ENCODE measurements around the gene ATAD3C. TPM values are rescaled to one million over a fixed set of nuclear protein-coding genes. Genes with fewer than 3 reads are reported as not detected.

The ATAD3C gene
- total RNA-seq, 6 donors from 2014 or later: 9.2 to 20.9 (median 14.7) TPM

DNA sequence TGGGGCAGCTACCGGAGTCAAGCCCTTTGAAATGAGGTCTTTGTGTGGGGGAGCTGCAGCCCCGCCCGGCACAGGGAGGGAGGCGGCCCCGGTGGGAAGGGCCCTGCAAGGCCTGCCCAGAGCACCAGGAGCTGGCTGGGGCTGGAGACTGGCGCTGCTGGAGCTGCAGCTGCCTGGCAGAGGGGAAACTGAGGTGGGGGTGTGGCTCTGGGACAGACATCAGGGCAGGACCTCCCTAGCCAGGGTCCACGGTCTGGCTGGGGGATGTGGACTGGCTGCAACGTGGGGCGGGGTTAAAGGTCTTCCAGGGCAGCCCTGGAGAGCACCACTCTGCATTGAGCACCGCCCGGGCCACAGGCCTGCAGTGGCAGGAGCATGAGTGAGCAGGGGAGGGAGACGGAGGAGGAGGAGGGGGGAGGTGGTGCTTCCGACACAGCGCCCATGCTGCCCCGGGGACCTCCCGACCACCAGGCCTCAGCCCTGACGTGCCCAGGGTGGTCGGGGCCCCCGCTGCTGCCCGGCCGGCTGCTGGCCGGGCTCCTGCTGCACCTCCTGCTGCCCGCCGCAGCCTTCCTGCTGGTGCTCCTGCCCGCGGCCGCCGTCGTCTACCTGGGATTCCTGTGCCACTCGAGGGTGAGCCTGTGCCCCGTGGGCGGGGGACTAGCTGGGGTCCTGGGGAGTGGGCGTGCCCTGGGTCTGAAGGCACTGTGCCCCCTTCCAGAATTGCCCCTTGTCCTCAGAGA lies 23.6 kb upstream of the ATAD3C start:
- Histone ChIP-seq H3K4me3 (no peak overlapping the region), H3K4me1 (peaks cover 15 to 41% (median 21%) of the 10 kb centered on the region in 4 donors), H3K9me3 (no peaks in the 10 kb centered on the region), H3K36me3 (no peaks in the 10 kb centered on the region), H3K27ac (peak overlapping the region in 1 of 4 donors; percentile 23), H3K27me3 (peaks cover 0 to 3% (median 0%) of the 10 kb centered on the region in 4 donors)
- peak in 1 of 2 donors; percentile 79 for DNase-seq
- WGBS, 2 donors: 46 to 51% methylated on average over 20 to 28 of the region's 33 CpGs
- ATAC-seq (ENCODE audit: low FRiP score in 2 of 2): no peak
- no peak for TF ChIP-seq POLR2A (IDR thresholded peaks at IDR 0.05)
- TF ChIP-seq POLR2AphosphoS5 (IDR thresholded peaks at IDR 0.05): no peak
- no peak for TF ChIP-seq EP300 (IDR thresholded peaks at IDR 0.05)
- TF ChIP-seq, protein P1, sequence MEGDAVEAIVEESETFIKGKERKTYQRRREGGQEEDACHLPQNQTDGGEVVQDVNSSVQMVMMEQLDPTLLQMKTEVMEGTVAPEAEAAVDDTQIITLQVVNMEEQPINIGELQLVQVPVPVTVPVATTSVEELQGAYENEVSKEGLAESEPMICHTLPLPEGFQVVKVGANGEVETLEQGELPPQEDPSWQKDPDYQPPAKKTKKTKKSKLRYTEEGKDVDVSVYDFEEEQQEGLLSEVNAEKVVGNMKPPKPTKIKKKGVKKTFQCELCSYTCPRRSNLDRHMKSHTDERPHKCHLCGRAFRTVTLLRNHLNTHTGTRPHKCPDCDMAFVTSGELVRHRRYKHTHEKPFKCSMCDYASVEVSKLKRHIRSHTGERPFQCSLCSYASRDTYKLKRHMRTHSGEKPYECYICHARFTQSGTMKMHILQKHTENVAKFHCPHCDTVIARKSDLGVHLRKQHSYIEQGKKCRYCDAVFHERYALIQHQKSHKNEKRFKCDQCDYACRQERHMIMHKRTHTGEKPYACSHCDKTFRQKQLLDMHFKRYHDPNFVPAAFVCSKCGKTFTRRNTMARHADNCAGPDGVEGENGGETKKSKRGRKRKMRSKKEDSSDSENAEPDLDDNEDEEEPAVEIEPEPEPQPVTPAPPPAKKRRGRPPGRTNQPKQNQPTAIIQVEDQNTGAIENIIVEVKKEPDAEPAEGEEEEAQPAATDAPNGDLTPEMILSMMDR (IDR thresholded peaks at IDR 0.05): no peak

DNA sequence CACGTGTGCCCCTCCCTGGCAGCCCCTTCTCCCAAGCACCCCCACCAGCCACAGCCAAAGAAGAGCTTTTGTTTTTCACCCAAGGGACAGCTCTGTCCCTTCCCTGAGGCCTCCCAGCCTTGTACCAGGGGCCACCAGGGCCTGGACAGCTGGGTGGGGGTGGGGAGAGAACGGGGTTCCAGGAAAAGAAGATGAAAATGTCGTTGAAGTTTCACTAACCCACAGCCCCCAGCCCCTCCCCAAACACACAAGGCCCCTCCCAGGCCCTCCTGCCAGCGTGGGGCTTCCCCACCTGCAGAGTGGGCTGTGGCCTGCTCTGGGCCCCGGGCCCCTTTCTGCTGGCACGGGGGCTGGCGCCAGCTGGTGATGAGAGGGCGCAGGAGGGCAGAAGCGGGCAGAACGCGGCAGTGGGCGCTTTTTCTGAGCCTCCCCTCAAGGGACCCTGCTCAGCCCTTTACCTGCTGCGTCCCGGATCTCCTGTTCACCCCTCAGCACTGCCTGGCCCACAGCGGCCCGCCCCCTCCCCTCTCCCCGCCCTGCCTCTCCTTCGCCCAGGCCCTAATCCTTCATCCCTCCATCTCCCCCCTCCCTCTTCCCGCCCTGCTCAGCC lies 22.9 kb upstream of the ATAD3C start:
- 29 to 49% methylated on average over 7 to 16 of the region's 19 CpGs for WGBS, 2 donors
- no peaks in the 10 kb centered on the region for H3K36me3 ChIP-seq
- H3K9me3 ChIP-seq: no peaks in the 10 kb centered on the region
- peaks cover 0 to 3% (median 0%) of the 10 kb centered on the region in 4 donors for H3K27me3 ChIP-seq
- ATAC-seq (ENCODE audit: low FRiP score in 2 of 2) (no peak), DNase-seq (peak in 1 of 2 donors; percentile 69)
- no peak for TF ChIP-seq POLR2A (IDR thresholded peaks at IDR 0.05)
- TF ChIP-seq EP300 (IDR thresholded peaks at IDR 0.05): no peak
- TF ChIP-seq POLR2AphosphoS5 (IDR thresholded peaks at IDR 0.05): no peak
- TF ChIP-seq, protein P1 (IDR thresholded peaks at IDR 0.05): no peak
- H3K4me1 ChIP-seq: peaks cover 20 to 41% (median 25%) of the 10 kb centered on the region in 4 donors
- no peak overlapping the region for H3K4me3 ChIP-seq
- peak overlapping the region in 1 of 4 donors; percentile 23 for H3K27ac ChIP-seq

DNA sequence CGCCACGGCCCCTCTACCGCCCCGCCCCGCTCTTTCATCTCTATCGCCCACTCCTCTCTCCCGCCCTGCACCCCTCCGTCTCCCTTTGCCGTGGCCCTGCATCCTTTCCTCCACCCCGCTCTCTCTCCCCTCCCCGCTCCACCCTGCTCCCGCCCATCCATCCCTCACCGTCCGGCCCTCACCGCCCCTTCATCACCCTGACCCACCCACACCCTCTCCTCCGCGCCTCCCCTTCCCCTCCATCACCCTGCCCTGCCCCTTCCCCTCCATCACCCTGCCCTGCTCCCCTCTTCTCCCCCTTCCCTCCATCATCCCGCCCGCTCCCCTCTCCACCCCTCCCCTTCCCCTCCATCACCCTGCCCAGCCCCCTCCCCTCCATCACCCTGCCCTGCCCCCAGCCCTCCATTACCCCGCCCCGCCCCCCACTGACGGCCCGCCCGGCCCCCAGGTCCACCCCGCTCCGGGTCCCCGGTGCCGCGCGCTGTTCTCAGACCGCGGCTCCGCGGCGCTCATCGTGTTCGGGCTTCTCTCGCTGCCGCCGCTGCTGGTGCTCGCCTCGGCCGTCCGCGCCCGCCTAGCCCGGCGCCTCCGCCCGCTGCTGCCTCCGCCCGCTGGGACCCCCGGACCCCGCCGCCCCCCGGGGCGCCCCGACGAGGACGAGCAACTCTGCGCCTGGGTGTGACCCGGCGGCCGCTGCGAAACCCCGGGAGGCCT lies 22.2 kb upstream of the ATAD3C start:
- H3K4me1 ChIP-seq: peaks cover 26 to 45% (median 30%) of the 10 kb centered on the region in 4 donors
- peak in 1 of 2 donors; percentile 86 for DNase-seq
- TF ChIP-seq, protein P1 (IDR thresholded peaks at IDR 0.05): no peak
- TF ChIP-seq EP300 (IDR thresholded peaks at IDR 0.05): no peak
- no peak for TF ChIP-seq POLR2A (IDR thresholded peaks at IDR 0.05)
- no peak for TF ChIP-seq POLR2AphosphoS5 (IDR thresholded peaks at IDR 0.05)
- no peaks in the 10 kb centered on the region for H3K9me3 ChIP-seq
- H3K27ac ChIP-seq: peak overlapping the region in 1 of 4 donors; percentile 71
- peaks cover 0 to 3% (median 0%) of the 10 kb centered on the region in 4 donors for H3K27me3 ChIP-seq
- H3K36me3 ChIP-seq: no peaks in the 10 kb centered on the region
- H3K4me3 ChIP-seq: peak overlapping the region in 3 of 4 donors; percentile 39 to 45 (median 45)
- ATAC-seq (ENCODE audit: low FRiP score in 2 of 2): no peak
- 37 to 51% methylated on average over 6 to 19 of the region's 66 CpGs for WGBS, 2 donors

DNA sequence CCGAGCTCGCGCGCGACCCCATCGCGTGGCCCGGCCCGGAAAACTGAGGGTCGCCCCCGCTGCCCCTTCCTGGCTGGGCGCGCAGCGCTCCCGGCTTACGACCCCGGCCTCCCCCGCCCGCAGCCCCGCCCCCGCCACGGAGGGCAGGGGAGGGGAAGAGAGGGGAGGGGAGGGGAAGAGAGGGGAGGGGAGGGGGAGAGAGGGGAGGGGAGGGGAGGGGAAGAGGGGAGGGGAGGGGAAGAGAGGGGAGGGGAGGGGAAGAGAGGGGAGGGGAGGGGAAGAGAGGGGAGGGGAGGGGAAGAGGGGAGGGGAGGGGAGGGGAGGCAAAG lies 21.7 kb upstream of the ATAD3C start:
- ATAC-seq (ENCODE audit: low FRiP score in 2 of 2) (no peak), DNase-seq (no peak)
- Histone ChIP-seq H3K27me3 (peaks cover 0 to 3% (median 0%) of the 10 kb centered on the region in 4 donors), H3K27ac (peak overlapping the region in 1 of 4 donors; percentile 71), H3K9me3 (no peaks in the 10 kb centered on the region), H3K36me3 (no peaks in the 10 kb centered on the region), H3K4me1 (peaks cover 31 to 50% (median 35%) of the 10 kb centered on the region in 4 donors), H3K4me3 (peak overlapping the region in 3 of 4 donors; percentile 39 to 45 (median 45))
- no CpG with 5 or more reads among the region's 22 CpGs for WGBS, 2 donors
- TF ChIP-seq, protein P1 (IDR thresholded peaks at IDR 0.05): no peak
- TF ChIP-seq POLR2A (IDR thresholded peaks at IDR 0.05) (no peak), POLR2AphosphoS5 (IDR thresholded peaks at IDR 0.05) (no peak), EP300 (IDR thresholded peaks at IDR 0.05) (no peak)

Data from upper lobe of left lung (tissue), 6 donors.